ENCODE measurements around the gene STK32B.

- TF ChIP-seq GATA2 (IDR thresholded peaks at IDR 0.05; ENCODE audit: insufficient read depth, insufficient read length, low read depth, low read length) (no peak), EZH2 (IDR thresholded peaks at IDR 0.05; ENCODE audit: borderline replicate concordance, low read depth, low read length, severe bottlenecking) (no peak), CTCF (IDR thresholded peaks at IDR 0.05; ENCODE audit: extremely low read depth in 1 of 2, insufficient read depth in 1 of 2, low read depth in 1 of 2, low read length in 2 of 2) (no peak), POLR2A (IDR thresholded peaks at IDR 0.05; ENCODE audit: low read depth, low read length) (no peak)
These were observed 215.7 kb downstream of the STK32B start for GRCh38 chr4:5266991-5267390.

Measured in endothelial cell of umbilical vein (primary cell).